Fibroblast of lung (primary cell): ENCODE measurements around the gene MALAT1. TPM values are rescaled to one million over a fixed set of nuclear protein-coding genes. Genes with fewer than 3 reads are reported as not detected.
"Not testable (repeated sequence)": the region's sequence is repeated elsewhere in the genome, so short reads cannot be mapped to it uniquely, and the experiment has no call there.

ENCODE experiments used
- DNase-seq, 2 donors: peaks; one replicate each; pipeline versions ENCODE4 v3.0.0 to v3.0.0-alpha.2; 2010; ENCODE audit warnings: low read depth in 2 of 2
- H2AFZ ChIP-seq: 2 replicates; pipeline ENCODE4 v1.5.1; 2012; ENCODE audit warnings: low read length, control low read depth, inconsistent platforms
- H3K27ac ChIP-seq: 2 replicates; pipeline ENCODE4 v1.5.1; 2011; ENCODE audit warnings: low read length, control low read depth; ENCODE audit not compliant: insufficient read depth
- H3K27me3 ChIP-seq: 2 replicates; pipeline ENCODE4 v1.5.1; 2011; ENCODE audit warnings: mild to moderate bottlenecking, low read length; ENCODE audit not compliant: control insufficient read depth, insufficient read depth
- H3K36me3 ChIP-seq: 2 replicates; pipeline ENCODE4 v1.5.1; 2011; ENCODE audit warnings: low read length; ENCODE audit not compliant: control insufficient read depth, insufficient read depth
- H3K4me1 ChIP-seq: 2 replicates; pipeline ENCODE4 v1.5.1; 2011; ENCODE audit warnings: low read length; ENCODE audit not compliant: control insufficient read depth, insufficient read depth; ENCODE audit errors: extremely low read depth
- H3K4me2 ChIP-seq: 2 replicates; pipeline ENCODE4 v1.5.1; 2011; ENCODE audit warnings: low read length, control low read depth; ENCODE audit not compliant: insufficient read depth; ENCODE audit errors: extremely low read depth
- H3K4me3 ChIP-seq, 4 experiments: fragments of 200-600 bp in 1 of 4; sonication (generic) in 1 of 4; replicated peaks in 1 of 4; 2 replicates each; pipeline ENCODE4 v1.5.1; 2011 to 2016; ENCODE audit warnings: low read length in 4 of 4, low read depth in 3 of 4, mild to moderate bottlenecking in 3 of 4, control low read depth in 2 of 4, inconsistent platforms in 1 of 4, mixed read lengths in 1 of 4; ENCODE audit not compliant: insufficient read depth in 1 of 4; ENCODE audit errors: control extremely low read depth in 1 of 4
- H3K79me2 ChIP-seq: 2 replicates; pipeline ENCODE4 v1.5.1; 2012; ENCODE audit warnings: mild to moderate bottlenecking, low read length, inconsistent platforms; ENCODE audit not compliant: control insufficient read depth, insufficient read depth
- H3K9ac ChIP-seq: 2 replicates; pipeline ENCODE4 v1.5.1; 2011; ENCODE audit warnings: mild to moderate bottlenecking, low read length, control low read depth; ENCODE audit not compliant: insufficient read depth
- H3K9me3 ChIP-seq: 2 replicates; pipeline ENCODE4 v1.5.1; 2012; ENCODE audit warnings: low read depth, low read length; ENCODE audit not compliant: control insufficient read depth, insufficient read depth
- H4K20me1 ChIP-seq: 2 replicates; pipeline ENCODE4 v1.5.1; 2011; ENCODE audit warnings: low read length; ENCODE audit not compliant: control insufficient read depth, insufficient read depth; ENCODE audit errors: extremely low read depth
- EZH2 ChIP-seq: IDR thresholded peaks from 2 replicates; pipeline ENCODE4 v1.5.1; 2012; ENCODE audit warnings: low read length, control low read depth, mild to moderate bottlenecking; ENCODE audit errors: missing control alignments
- polyA minus RNA-seq: library from RNA; depleted of rRNA, polyadenylated mRNA; stranded (reverse); fragments of >200 nt; gene quantifications from 2 replicates; pipeline ENCODE4 v1.2.3, GENCODE V29; 2011; ENCODE audit warnings: low replicate concordance
- polyA plus RNA-seq, 2 donors: library from polyadenylated mRNA; depleted of rRNA in 1 of 2; stranded (reverse) in 1 of 2; unstranded in 1 of 2; fragments of >200 nt; gene quantifications; 2 replicates each; pipeline ENCODE4 v1.2.1, GENCODE V29; 2011 to 2012; ENCODE audit warnings: missing spikeins in 1 of 2
- total RNA-seq: library from RNA; depleted of rRNA; stranded (reverse); fragments of >200 nt; gene quantifications from 2 replicates; pipeline ENCODE4 v1.2.1, GENCODE V29; 2014
- TF ChIP-seq, protein P1 (sequence below), 2 donors: IDR thresholded peaks in 1 of 2; conservative IDR thresholded peaks in 1 of 2; 1 replicate in 1 of 2; 2 replicates in 1 of 2; pipeline ENCODE4 v1.5.1; 2011 to 2012; ENCODE audit warnings: low read length in 2 of 2, control low read depth in 1 of 2, inconsistent platforms in 1 of 2, low read depth in 1 of 2, mild to moderate bottlenecking in 1 of 2

The MALAT1 gene
- total RNA-seq (14,068 and 21,991 TPM in 2 replicates), polyA plus RNA-seq (482 and 583 TPM in 2 replicates), polyA minus RNA-seq (1,820 and 2,014 TPM in 2 replicates)
- 274 and 335 TPM in 2 replicates for polyA plus RNA-seq (2012)

DNA sequence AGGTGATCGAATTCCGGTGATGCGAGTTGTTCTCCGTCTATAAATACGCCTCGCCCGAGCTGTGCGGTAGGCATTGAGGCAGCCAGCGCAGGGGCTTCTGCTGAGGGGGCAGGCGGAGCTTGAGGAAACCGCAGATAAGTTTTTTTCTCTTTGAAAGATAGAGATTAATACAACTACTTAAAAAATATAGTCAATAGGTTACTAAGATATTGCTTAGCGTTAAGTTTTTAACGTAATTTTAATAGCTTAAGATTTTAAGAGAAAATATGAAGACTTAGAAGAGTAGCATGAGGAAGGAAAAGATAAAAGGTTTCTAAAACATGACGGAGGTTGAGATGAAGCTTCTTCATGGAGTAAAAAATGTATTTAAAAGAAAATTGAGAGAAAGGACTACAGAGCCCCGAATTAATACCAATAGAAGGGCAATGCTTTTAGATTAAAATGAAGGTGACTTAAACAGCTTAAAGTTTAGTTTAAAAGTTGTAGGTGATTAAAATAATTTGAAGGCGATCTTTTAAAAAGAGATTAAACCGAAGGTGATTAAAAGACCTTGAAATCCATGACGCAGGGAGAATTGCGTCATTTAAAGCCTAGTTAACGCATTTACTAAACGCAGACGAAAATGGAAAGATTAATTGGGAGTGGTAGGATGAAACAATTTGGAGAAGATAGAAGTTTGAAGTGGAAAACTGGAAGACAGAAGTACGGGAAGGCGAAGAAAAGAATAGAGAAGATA lies at the start of gene MALAT1:
Gene MALAT1, plus strand, starts transcription at position 69 of the 736 bp plus-strand sequence.
- H3K4me1 ChIP-seq: peaks cover 12% of the 10 kb centered on the region
- H3K79me2 ChIP-seq: peaks cover 85% of the 10 kb centered on the region
- peak within 1 kb of the TSS; percentile 100 for H3K27ac ChIP-seq
- no peak within 1 kb of the TSS for H2AFZ ChIP-seq
- TF ChIP-seq, protein P1, sequence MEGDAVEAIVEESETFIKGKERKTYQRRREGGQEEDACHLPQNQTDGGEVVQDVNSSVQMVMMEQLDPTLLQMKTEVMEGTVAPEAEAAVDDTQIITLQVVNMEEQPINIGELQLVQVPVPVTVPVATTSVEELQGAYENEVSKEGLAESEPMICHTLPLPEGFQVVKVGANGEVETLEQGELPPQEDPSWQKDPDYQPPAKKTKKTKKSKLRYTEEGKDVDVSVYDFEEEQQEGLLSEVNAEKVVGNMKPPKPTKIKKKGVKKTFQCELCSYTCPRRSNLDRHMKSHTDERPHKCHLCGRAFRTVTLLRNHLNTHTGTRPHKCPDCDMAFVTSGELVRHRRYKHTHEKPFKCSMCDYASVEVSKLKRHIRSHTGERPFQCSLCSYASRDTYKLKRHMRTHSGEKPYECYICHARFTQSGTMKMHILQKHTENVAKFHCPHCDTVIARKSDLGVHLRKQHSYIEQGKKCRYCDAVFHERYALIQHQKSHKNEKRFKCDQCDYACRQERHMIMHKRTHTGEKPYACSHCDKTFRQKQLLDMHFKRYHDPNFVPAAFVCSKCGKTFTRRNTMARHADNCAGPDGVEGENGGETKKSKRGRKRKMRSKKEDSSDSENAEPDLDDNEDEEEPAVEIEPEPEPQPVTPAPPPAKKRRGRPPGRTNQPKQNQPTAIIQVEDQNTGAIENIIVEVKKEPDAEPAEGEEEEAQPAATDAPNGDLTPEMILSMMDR (conservative IDR thresholded peaks at IDR 0.05 in 1 of 2, IDR thresholded peaks at IDR 0.05 in 1 of 2; ENCODE audit: low read depth in 1 of 2, low read length in 2 of 2): no peak
- TF ChIP-seq EZH2: no peak
- peak within 1 kb of the TSS; percentile 97 for H3K9ac ChIP-seq
- H3K4me2 ChIP-seq: peak within 1 kb of the TSS; percentile 88
- H3K27me3 ChIP-seq: no peaks in the 10 kb centered on the region
- peak within 1 kb of the TSS; percentile 72 to 98 (median 76) for H3K4me3 ChIP-seq
- peaks cover 4% of the 10 kb centered on the region for H3K36me3 ChIP-seq
- H4K20me1 ChIP-seq: peaks cover 3% of the 10 kb centered on the region
- no peaks in the 10 kb centered on the region for H3K9me3 ChIP-seq
- DNase-seq: peak; percentile 92 to 98

DNA sequence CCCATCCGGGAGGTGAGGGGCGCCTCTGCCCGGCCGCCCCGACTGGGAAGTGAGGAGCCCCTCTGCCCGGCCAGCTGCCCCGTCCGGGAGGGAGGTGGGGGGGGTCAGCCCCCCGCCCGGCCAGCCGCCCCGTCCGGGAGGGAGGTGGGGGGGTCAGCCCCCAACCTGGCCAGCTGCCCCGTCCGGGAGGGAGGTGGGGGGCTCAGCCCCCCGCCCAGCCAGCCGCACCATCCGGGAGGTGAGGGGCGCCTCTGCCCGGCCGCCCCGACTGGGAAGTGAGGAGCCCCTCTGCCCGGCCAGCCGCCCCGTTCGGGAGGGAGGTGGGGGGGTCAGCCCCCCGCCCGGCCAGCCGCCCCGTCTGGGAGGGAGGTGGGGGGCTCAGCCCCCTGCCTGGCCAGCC lies 47.5 kb upstream of the MALAT1 start:
- not testable (repeated sequence) for H3K4me3 ChIP-seq, H3K36me3 ChIP-seq, H3K9ac ChIP-seq, H3K9me3 ChIP-seq, H3K27ac ChIP-seq, DNase-seq, H2AFZ ChIP-seq, H3K4me2 ChIP-seq, H3K27me3 ChIP-seq, H4K20me1 ChIP-seq
- H3K4me1 ChIP-seq: peaks cover 12% of the 10 kb centered on the region
- H3K79me2 ChIP-seq: peaks cover 14% of the 10 kb centered on the region

- not testable (repeated sequence) for H2AFZ ChIP-seq, H3K36me3 ChIP-seq, DNase-seq, H3K27me3 ChIP-seq, H3K9ac ChIP-seq, H3K4me2 ChIP-seq, H3K9me3 ChIP-seq, H3K4me3 ChIP-seq, H4K20me1 ChIP-seq
- H3K4me1 ChIP-seq: peaks cover 12% of the 10 kb centered on the region
- peaks cover 14% of the 10 kb centered on the region for H3K79me2 ChIP-seq
- H3K27ac ChIP-seq: peak overlapping the region; percentile 93
These were observed 46.6 kb upstream of the MALAT1 start for GRCh38 chr11:65452259-65452658.
